GM10248 (cell line): ENCODE data around the gene ABHD12B.

Source experiments
- CTCF ChIA-PET: fragments of 300-600 bp; sonication (Branson Sonifier 250); formaldehyde crosslinking; extraction: SDS; loops from one replicate; lab custom pipeline; 2021; ENCODE audit warnings: antibody characterized with exemption; lab: Yijun Ruan, JAX
- POLR2A ChIA-PET: fragments of 350-650 bp; sonication (Branson Sonifier 250); formaldehyde crosslinking; extraction: SDS; loops from one replicate; lab custom pipeline; 2020; ENCODE audit warnings: antibody characterized with exemption; lab: Yijun Ruan, JAX
- DNase-seq: peaks from one replicate; pipeline ENCODE4 v3.0.0; 2012; ENCODE audit errors: extremely low spot score
- CTCF ChIP-seq: IDR thresholded peaks from 2 replicates; pipeline ENCODE4 v1.5.1; 2012; ENCODE audit warnings: mild to moderate bottlenecking, low read depth; ENCODE audit errors: extremely low read depth, missing control alignments, control extremely low read depth

ABHD12B gene

GRCh38 chr14:50871914-50872732, at the start of gene ABHD12B:
ABHD12B (plus strand) TSS chr14:50872053; CDS start chr14:50872175, 122 bp downstream.
- CTCF ChIA-PET, result interaction anchor here (3.3 kb wide), 1 partner anchor 12 kb away, joined by 35 read pairs; no protein-coding TSS in a partner anchor
- POLR2A ChIA-PET, result no interaction called here
- TF ChIP-seq CTCF, result no peak
- no peak for DNase-seq

- CTCF ChIA-PET, result interaction anchor here (1.2 to 2.5 kb wide), 12 partner anchors 8 to 510 kb away, joined by 3 to 12 read pairs (median 5); partner anchors contain the start of genes DMAC2L, L2HGDH and NIN
- no peak for DNase-seq
- no peak for TF ChIP-seq CTCF
- POLR2A ChIA-PET, result interaction anchor here (0.6 to 1.8 kb wide), 2 partner anchors 9 to 11 kb away, joined by 6 to 10 read pairs; partner anchors contain the start of gene NIN
Measured at GRCh38 chr14:50822501-50823042, 49.3 kb upstream of the ABHD12B start.

GRCh38 chr14:50823051-50823761, 48.6 kb upstream of the ABHD12B start:
- TF ChIP-seq CTCF, result no peak
- ChIA-PET POLR2A (interaction anchor here (0.6 to 1.0 kb wide), 2 partner anchors 11 to 30 kb away, joined by 3 to 4 read pairs; no protein-coding TSS in a partner anchor), CTCF (interaction anchor here (0.7 to 2.5 kb wide), 12 partner anchors 8 to 502 kb away, joined by 3 to 12 read pairs (median 5); partner anchors contain the start of gene NIN)
- no peak for DNase-seq

- CTCF ChIA-PET, result interaction anchor here (0.7 to 2.5 kb wide), 9 partner anchors 10 to 503 kb away, joined by 3 to 12 read pairs (median 4); no protein-coding TSS in a partner anchor
- POLR2A ChIA-PET, result interaction anchor here (0.6 to 1.0 kb wide), 2 partner anchors 12 to 31 kb away, joined by 3 to 4 read pairs; no protein-coding TSS in a partner anchor
- no peak for TF ChIP-seq CTCF
- peak; percentile 29 for DNase-seq
Measured at GRCh38 chr14:50823762-50824636, 47.9 kb upstream of the ABHD12B start.

GRCh38 chr14:50825307-50825706, 46.5 kb upstream of the ABHD12B start:
- CTCF ChIA-PET, result no interaction called here
- no peak for DNase-seq
- TF ChIP-seq CTCF, result no peak
- POLR2A ChIA-PET, result no interaction called here
